ENCODE results near the gene TAS2R60. TPM values are rescaled to one million over a fixed set of nuclear protein-coding genes. Genes with fewer than 3 reads are reported as not detected.

The TAS2R60 gene
- total RNA-seq, 1 donor from 2014 or later = not detected

DNA sequence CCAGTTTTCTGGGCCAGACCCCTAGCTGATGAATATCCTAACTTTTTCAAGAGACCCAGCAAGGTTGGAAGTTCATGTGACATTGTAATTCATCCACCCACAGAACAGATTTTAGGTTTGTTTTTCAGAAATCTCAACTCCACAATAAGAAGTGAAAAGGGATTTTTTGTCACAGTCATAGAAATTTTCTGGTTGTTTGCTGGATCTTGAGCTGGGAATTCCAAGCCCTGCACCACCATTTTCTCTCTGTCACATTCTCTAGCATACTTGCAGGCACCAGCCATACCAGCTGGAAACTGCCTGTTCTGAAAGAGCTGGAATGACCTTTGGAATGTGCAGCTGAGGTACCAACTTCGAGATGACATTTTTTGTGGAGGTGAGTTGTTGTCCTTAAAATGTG lies 8.5 kb downstream of the TAS2R60 start:
- no peak for TF ChIP-seq CTCF (IDR thresholded peaks at IDR 0.05; ENCODE audit: insufficient read depth, low read length, severe bottlenecking)
- DNase-seq (ENCODE audit: low read depth) (no peak), FAIRE-seq (no peak)
- no peak overlapping the region for H3K4me3 ChIP-seq (ENCODE audit: low read depth, low read length)
- H3K36me3 ChIP-seq (ENCODE audit: control insufficient read depth, insufficient read depth, low read length) = no peaks in the 10 kb centered on the region
- H3K27me3 ChIP-seq (ENCODE audit: control insufficient read depth, insufficient read depth, low read length) = no peaks in the 10 kb centered on the region

- no peak for TF ChIP-seq CTCF (IDR thresholded peaks at IDR 0.05; ENCODE audit: insufficient read depth, low read length, severe bottlenecking)
- peak; percentile 18 for FAIRE-seq
- H3K27me3 ChIP-seq (ENCODE audit: control insufficient read depth, insufficient read depth, low read length) = no peaks in the 10 kb centered on the region
These were observed 9.2 kb downstream of the TAS2R60 start for GRCh38 chr7:143452495-143452894.

DNA sequence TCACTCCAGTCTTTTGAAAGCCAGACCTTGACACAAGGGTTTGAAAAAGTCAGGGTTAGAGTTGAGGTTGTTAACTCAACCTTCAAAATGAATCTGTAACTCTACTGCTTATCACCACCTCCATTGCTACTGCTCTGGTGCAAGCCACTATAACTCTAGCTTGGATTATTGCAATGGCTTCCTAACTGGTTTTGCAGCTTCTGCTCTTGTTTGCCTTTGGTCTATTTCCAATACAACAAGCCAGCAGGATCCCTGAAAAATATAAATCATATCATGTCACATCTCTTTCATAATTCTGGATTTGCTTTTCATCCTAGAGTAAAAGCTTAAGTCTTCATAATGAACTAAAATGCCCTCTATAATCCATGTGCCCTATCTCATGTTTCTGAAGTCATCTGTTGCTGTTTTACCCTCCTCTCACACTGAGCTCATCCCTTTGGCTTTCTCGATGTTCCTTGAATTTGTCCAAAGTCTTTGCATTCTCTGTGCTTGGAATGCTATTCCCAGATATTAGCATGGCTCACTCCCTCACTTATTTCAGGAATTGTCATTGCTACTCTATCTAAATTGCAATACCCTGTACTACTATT lies 10.9 kb downstream of the TAS2R60 start:
- no peaks in the 10 kb centered on the region for H3K36me3 ChIP-seq (ENCODE audit: control insufficient read depth, insufficient read depth, low read length)
- H3K4me3 ChIP-seq (ENCODE audit: low read depth, low read length) = no peak overlapping the region
- no peak for DNase-seq (ENCODE audit: low read depth)
- no peak for FAIRE-seq
- no peak for TF ChIP-seq CTCF (IDR thresholded peaks at IDR 0.05; ENCODE audit: insufficient read depth, low read length, severe bottlenecking)
- H3K27me3 ChIP-seq (ENCODE audit: control insufficient read depth, insufficient read depth, low read length) = no peaks in the 10 kb centered on the region

More at GRCh38 chr7:143452495-143452894, 9.2 kb downstream of the TAS2R60 start:
- Histone ChIP-seq H3K36me3 (ENCODE audit: control insufficient read depth, insufficient read depth, low read length) (no peaks in the 10 kb centered on the region), H3K4me3 (ENCODE audit: low read depth, low read length) (no peak overlapping the region)
- no peak for DNase-seq (ENCODE audit: low read depth)

DNA sequence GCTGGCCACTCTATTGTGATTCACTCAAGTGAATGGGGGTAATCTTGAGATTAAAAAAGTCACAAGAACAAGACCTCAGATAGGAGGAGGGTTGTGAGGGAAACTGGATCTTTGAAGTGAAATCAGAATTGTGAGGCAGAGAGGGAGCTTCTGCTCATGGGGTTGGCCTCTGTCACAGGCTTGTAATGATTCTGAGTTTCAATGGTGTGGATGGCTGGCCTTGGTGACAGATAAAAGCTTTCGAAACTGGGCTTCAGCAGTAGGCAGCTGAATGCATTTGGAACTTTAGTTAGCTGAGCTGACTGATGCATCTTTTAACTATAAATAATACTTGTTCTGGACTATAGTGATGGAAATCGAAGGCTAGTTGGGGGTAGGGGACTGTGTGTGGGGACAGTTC lies 12.2 kb downstream of the TAS2R60 start:
- Histone ChIP-seq H3K4me3 (ENCODE audit: low read depth, low read length) (no peak overlapping the region), H3K36me3 (ENCODE audit: control insufficient read depth, insufficient read depth, low read length) (no peaks in the 10 kb centered on the region), H3K27me3 (ENCODE audit: control insufficient read depth, insufficient read depth, low read length) (no peaks in the 10 kb centered on the region)
- DNase-seq (ENCODE audit: low read depth) (no peak), FAIRE-seq (no peak)
- no peak for TF ChIP-seq CTCF (IDR thresholded peaks at IDR 0.05; ENCODE audit: insufficient read depth, low read length, severe bottlenecking)

- DNase-seq (ENCODE audit: low read depth) (no peak), FAIRE-seq (no peak)
- no peak for TF ChIP-seq CTCF (IDR thresholded peaks at IDR 0.05; ENCODE audit: insufficient read depth, low read length, severe bottlenecking)
- Histone ChIP-seq H3K27me3 (ENCODE audit: control insufficient read depth, insufficient read depth, low read length) (no peaks in the 10 kb centered on the region), H3K36me3 (ENCODE audit: control insufficient read depth, insufficient read depth, low read length) (no peaks in the 10 kb centered on the region), H3K4me3 (ENCODE audit: low read depth, low read length) (no peak overlapping the region)
These were observed 12.7 kb downstream of the TAS2R60 start for GRCh38 chr7:143455942-143456341.
